ENCODE data around the gene CRBN.

- TF ChIP-seq ETV6 (CRISPR knock-in tag; conservative IDR thresholded peaks at IDR 0.05) (no peak), MED13 (CRISPR knock-in tag; IDR thresholded peaks at IDR 0.05) (no peak), RAD21 (CRISPR knock-in tag; IDR thresholded peaks at IDR 0.05) (no peak), EZH2 (conservative IDR thresholded peaks at IDR 0.05; ENCODE audit: low read depth, low read length) (no peak), ZHX2 (IDR thresholded peaks at IDR 0.05; ENCODE audit: low read depth) (no peak), ZHX2 (CRISPR knock-in tag; IDR thresholded peaks at IDR 0.05; ENCODE audit: borderline replicate concordance) (no peak), KLF16 (CRISPR knock-in tag; IDR thresholded peaks at IDR 0.05) (no peak), TRIM24 (CRISPR knock-in tag; IDR thresholded peaks at IDR 0.05) (no peak), PRDM15 (CRISPR knock-in tag; IDR thresholded peaks at IDR 0.05) (no peak), CREB1 (IDR thresholded peaks at IDR 0.05) (no peak), CREB1 (CRISPR knock-in tag; IDR thresholded peaks at IDR 0.05) (no peak)
- TF ChIP-seq, protein P1, sequence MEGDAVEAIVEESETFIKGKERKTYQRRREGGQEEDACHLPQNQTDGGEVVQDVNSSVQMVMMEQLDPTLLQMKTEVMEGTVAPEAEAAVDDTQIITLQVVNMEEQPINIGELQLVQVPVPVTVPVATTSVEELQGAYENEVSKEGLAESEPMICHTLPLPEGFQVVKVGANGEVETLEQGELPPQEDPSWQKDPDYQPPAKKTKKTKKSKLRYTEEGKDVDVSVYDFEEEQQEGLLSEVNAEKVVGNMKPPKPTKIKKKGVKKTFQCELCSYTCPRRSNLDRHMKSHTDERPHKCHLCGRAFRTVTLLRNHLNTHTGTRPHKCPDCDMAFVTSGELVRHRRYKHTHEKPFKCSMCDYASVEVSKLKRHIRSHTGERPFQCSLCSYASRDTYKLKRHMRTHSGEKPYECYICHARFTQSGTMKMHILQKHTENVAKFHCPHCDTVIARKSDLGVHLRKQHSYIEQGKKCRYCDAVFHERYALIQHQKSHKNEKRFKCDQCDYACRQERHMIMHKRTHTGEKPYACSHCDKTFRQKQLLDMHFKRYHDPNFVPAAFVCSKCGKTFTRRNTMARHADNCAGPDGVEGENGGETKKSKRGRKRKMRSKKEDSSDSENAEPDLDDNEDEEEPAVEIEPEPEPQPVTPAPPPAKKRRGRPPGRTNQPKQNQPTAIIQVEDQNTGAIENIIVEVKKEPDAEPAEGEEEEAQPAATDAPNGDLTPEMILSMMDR (CRISPR knock-in tag; IDR thresholded peaks at IDR 0.05) = no peak
These were observed 33.7 kb downstream of the CRBN start for GRCh38 chr3:3145831-3146230.

Measured in HepG2 (cell line).